Measurements from ENCODE around the gene CACNA1D.

Gene CACNA1D

DNA sequence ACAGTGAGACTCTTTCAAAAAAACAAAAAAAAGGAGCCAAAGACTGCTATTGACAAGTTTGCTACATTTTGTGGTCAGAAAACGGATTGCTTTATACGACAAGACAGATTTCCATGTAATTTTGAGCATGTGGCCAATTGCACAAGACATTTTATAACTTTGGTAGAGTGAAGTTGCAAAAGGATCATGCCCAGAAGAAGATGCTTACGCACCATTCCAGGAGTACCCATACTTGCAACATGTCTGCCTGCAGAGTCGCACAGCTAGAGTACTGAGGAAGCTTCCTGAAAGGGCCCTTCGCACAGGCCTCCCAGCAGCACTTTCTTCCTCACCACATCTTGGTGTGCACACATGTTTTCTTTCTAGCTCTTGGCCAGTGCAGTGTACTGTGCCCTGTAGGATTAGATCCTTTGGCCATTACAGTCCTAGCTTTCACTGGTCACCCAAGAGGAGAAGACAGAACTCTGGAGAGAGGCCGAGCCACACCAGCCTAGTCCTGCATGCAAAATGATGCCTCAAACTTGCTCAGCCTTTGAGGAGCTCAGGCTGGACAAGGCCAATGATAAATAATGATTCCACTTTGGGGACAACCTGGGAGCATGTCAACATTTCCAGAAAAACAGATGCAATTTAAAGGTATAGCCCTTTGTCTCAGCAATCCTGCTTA is 340.2 kb downstream of the CACNA1D start:
- H2BK5ac ChIP-seq (ENCODE audit: low read depth, low read length, poor library complexity, severe bottlenecking), result no peak overlapping the region
- H2BK120ac ChIP-seq (ENCODE audit: low read depth, low read length), result no peak overlapping the region
- DNase-seq, result no peak
- H3K27ac ChIP-seq (ENCODE audit: low read length, poor library complexity, severe bottlenecking), result no peak overlapping the region
- H3K36me3 ChIP-seq (ENCODE audit: control insufficient read depth in 1 of 2, insufficient read depth in 2 of 2, low read depth in 1 of 2, low read length in 2 of 2), result no peaks in the 10 kb centered on the region
- H3K4me1 ChIP-seq (ENCODE audit: control insufficient read depth, insufficient read depth, low read depth, low read length), result no peaks in the 10 kb centered on the region
- H3K9ac ChIP-seq (ENCODE audit: low read length), result no peak overlapping the region
- H3K4me2 ChIP-seq (ENCODE audit: low read length, poor library complexity, severe bottlenecking), result no peak overlapping the region
- H3K9me3 ChIP-seq (ENCODE audit: control insufficient read depth, low read length), result no peaks in the 10 kb centered on the region
- no peaks in the 10 kb centered on the region for H3K27me3 ChIP-seq (ENCODE audit: control insufficient read depth in 1 of 2, insufficient read depth in 1 of 2, low read length in 2 of 2)
- no peak overlapping the region for H3K23ac ChIP-seq (ENCODE audit: low read length in 2 of 2)
- no peak overlapping the region for H2BK12ac ChIP-seq (ENCODE audit: low read length in 2 of 2)
- no peak overlapping the region for H2BK15ac ChIP-seq (ENCODE audit: low read depth, poor library complexity, severe bottlenecking)
- H3K4ac ChIP-seq (ENCODE audit: low read depth in 1 of 2, low read length in 2 of 2), result no peak overlapping the region
- no peak overlapping the region for H4K91ac ChIP-seq (ENCODE audit: low read length)
- no peak overlapping the region for H3K4me3 ChIP-seq (ENCODE audit: insufficient read depth in 1 of 2, low read depth in 1 of 2, low read length in 2 of 2)
- H3K18ac ChIP-seq (ENCODE audit: low read depth in 1 of 2, low read length in 2 of 2), result no peak overlapping the region
- WGBS, result 94% methylated on average over 6 of the region's 6 CpGs
- no peaks in the 10 kb centered on the region for H3K79me1 ChIP-seq (replicated peaks; ENCODE audit: low read length, poor library complexity, severe bottlenecking)
- H2AFZ ChIP-seq (ENCODE audit: low read depth, low read length), result no peak overlapping the region
- no peak overlapping the region for H3K14ac ChIP-seq (ENCODE audit: low read length in 2 of 2)
- no peak overlapping the region for H2AK5ac ChIP-seq (ENCODE audit: low read length, severe bottlenecking)
- H4K8ac ChIP-seq (ENCODE audit: low read length), result no peak overlapping the region

DNA sequence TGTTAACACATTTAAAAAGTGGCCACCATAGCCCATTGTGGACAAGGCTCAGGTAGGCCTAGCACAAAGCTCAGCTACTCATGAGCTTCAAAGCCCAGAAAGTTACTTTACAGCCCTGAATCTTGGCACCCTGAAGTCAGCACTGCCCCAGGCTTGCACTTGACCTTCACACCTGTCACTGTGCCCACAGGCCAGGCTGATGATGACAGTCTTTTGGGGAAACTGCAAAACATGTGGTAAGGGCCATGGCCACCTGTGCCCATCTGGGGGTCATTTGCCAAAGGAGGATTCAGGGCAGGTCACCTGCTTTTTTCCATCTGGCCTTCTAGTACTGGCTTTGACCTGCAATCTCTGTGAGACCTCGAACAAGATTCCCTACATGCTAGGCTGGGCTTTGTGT is 340.8 kb downstream of the CACNA1D start:
- DNase-seq, result no peak
- H2BK120ac ChIP-seq (ENCODE audit: low read depth, low read length), result no peak overlapping the region
- 67% methylated on average over 1 of the region's 1 CpG for WGBS

DNA sequence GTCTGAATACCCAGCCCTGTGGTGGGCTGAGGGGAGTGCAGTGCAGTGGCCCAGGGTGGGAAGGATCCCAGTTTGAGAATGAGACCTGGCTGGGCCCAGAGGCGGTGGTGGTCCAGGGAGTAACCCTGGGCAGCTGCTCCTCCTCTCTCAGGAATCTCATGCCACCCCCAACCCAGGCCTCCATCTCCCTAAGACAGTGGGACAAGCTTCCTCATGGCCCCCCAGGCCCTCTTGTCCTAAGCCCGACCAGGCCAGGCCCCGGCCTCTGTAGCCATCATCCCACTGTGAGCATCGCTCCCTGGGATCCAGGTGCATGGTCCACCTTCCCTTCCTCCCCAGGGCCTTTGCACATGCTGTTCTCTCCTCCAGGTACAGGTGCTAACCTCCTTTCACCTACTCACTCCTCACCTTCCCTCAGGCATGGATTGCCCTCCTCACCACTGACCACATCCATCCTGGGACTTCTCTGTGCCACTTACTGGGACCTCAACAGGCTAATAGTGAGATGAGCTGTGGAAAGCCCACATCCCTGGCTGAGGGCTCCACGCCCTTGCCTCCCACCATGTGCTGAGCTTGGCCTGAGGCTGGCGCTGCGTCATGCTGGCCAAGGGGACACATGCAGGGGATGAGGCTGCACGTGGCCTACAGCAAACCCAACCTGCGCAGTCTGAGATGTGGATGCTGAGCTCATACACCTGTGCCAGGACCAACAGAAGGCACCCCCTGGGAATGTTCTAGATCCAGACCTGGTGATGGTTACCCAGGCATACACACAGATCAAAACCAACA is 341.9 kb downstream of the CACNA1D start:
- H2BK5ac ChIP-seq (ENCODE audit: low read depth, low read length, poor library complexity, severe bottlenecking), result no peak overlapping the region
- no peak overlapping the region for H3K4ac ChIP-seq (ENCODE audit: low read depth in 1 of 2, low read length in 2 of 2)
- H2BK120ac ChIP-seq (ENCODE audit: low read depth, low read length), result no peak overlapping the region
- H3K18ac ChIP-seq (ENCODE audit: low read depth in 1 of 2, low read length in 2 of 2), result no peak overlapping the region
- H3K23ac ChIP-seq (ENCODE audit: low read length in 2 of 2), result no peak overlapping the region
- no peak for DNase-seq
- no peak overlapping the region for H2BK15ac ChIP-seq (ENCODE audit: low read depth, poor library complexity, severe bottlenecking)
- no peaks in the 10 kb centered on the region for H3K9me3 ChIP-seq (ENCODE audit: control insufficient read depth, low read length)
- H2AK5ac ChIP-seq (ENCODE audit: low read length, severe bottlenecking), result no peak overlapping the region
- H3K27me3 ChIP-seq (ENCODE audit: control insufficient read depth in 1 of 2, insufficient read depth in 1 of 2, low read length in 2 of 2), result no peaks in the 10 kb centered on the region
- H4K91ac ChIP-seq (ENCODE audit: low read length), result no peak overlapping the region
- H3K4me3 ChIP-seq (ENCODE audit: insufficient read depth in 1 of 2, low read depth in 1 of 2, low read length in 2 of 2), result no peak overlapping the region
- no peaks in the 10 kb centered on the region for H3K79me1 ChIP-seq (replicated peaks; ENCODE audit: low read length, poor library complexity, severe bottlenecking)
- no peak overlapping the region for H4K8ac ChIP-seq (ENCODE audit: low read length)
- no peak overlapping the region for H2BK12ac ChIP-seq (ENCODE audit: low read length in 2 of 2)
- no peak overlapping the region for H3K14ac ChIP-seq (ENCODE audit: low read length in 2 of 2)
- 84% methylated on average over 9 of the region's 9 CpGs for WGBS
- H3K4me2 ChIP-seq (ENCODE audit: low read length, poor library complexity, severe bottlenecking), result no peak overlapping the region
- no peak overlapping the region for H2AFZ ChIP-seq (ENCODE audit: low read depth, low read length)
- no peak overlapping the region for H3K27ac ChIP-seq (ENCODE audit: low read length, poor library complexity, severe bottlenecking)
- no peak overlapping the region for H3K9ac ChIP-seq (ENCODE audit: low read length)
- H3K36me3 ChIP-seq (ENCODE audit: control insufficient read depth in 1 of 2, insufficient read depth in 2 of 2, low read depth in 1 of 2, low read length in 2 of 2), result no peaks in the 10 kb centered on the region
- no peaks in the 10 kb centered on the region for H3K4me1 ChIP-seq (ENCODE audit: control insufficient read depth, insufficient read depth, low read depth, low read length)

More for the DNA sequence above, 340.8 kb downstream of the CACNA1D start:
- Histone ChIP-seq H3K4me3 (ENCODE audit: insufficient read depth in 1 of 2, low read depth in 1 of 2, low read length in 2 of 2) (no peak overlapping the region), H3K36me3 (ENCODE audit: control insufficient read depth in 1 of 2, insufficient read depth in 2 of 2, low read depth in 1 of 2, low read length in 2 of 2) (no peaks in the 10 kb centered on the region), H4K91ac (ENCODE audit: low read length) (no peak overlapping the region), H2BK5ac (ENCODE audit: low read depth, low read length, poor library complexity, severe bottlenecking) (no peak overlapping the region), H3K18ac (ENCODE audit: low read depth in 1 of 2, low read length in 2 of 2) (no peak overlapping the region), H3K79me1 (replicated peaks; ENCODE audit: low read length, poor library complexity, severe bottlenecking) (no peaks in the 10 kb centered on the region), H2AFZ (ENCODE audit: low read depth, low read length) (no peak overlapping the region), H4K8ac (ENCODE audit: low read length) (no peak overlapping the region), H2AK5ac (ENCODE audit: low read length, severe bottlenecking) (no peak overlapping the region), H3K4me2 (ENCODE audit: low read length, poor library complexity, severe bottlenecking) (no peak overlapping the region), H3K14ac (ENCODE audit: low read length in 2 of 2) (no peak overlapping the region), H3K27me3 (ENCODE audit: control insufficient read depth in 1 of 2, insufficient read depth in 1 of 2, low read length in 2 of 2) (no peaks in the 10 kb centered on the region), H3K23ac (ENCODE audit: low read length in 2 of 2) (no peak overlapping the region), H2BK12ac (ENCODE audit: low read length in 2 of 2) (no peak overlapping the region), H2BK15ac (ENCODE audit: low read depth, poor library complexity, severe bottlenecking) (no peak overlapping the region), H3K4ac (ENCODE audit: low read depth in 1 of 2, low read length in 2 of 2) (no peak overlapping the region), H3K27ac (ENCODE audit: low read length, poor library complexity, severe bottlenecking) (no peak overlapping the region), H3K9ac (ENCODE audit: low read length) (no peak overlapping the region), H3K9me3 (ENCODE audit: control insufficient read depth, low read length) (no peaks in the 10 kb centered on the region), H3K4me1 (ENCODE audit: control insufficient read depth, insufficient read depth, low read depth, low read length) (no peaks in the 10 kb centered on the region)

DNA sequence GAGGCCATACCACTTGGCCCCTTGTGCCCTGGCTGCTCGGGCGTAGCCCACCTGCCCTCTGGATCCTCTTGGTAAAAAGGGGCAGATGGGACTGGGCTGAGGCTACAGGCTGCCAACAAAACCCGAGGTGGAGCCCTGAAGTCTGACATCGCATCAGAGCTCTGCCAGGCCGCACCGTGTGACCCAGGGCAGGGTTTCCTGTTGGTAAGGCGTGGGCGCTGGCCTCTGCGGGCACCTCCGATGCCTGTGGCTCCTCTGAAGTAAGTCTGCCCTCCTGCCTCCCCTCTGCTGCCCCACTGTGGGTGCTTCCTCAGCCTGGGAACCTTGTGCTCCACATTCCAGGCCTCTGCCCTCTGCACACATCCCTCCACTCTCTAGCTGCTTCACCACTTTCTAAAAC is 342.9 kb downstream of the CACNA1D start:
- Histone ChIP-seq H2BK12ac (ENCODE audit: low read length in 2 of 2) (no peak overlapping the region), H3K4me3 (ENCODE audit: insufficient read depth in 1 of 2, low read depth in 1 of 2, low read length in 2 of 2) (no peak overlapping the region), H3K36me3 (ENCODE audit: control insufficient read depth in 1 of 2, insufficient read depth in 2 of 2, low read depth in 1 of 2, low read length in 2 of 2) (no peaks in the 10 kb centered on the region), H2AK5ac (ENCODE audit: low read length, severe bottlenecking) (no peak overlapping the region), H3K18ac (ENCODE audit: low read depth in 1 of 2, low read length in 2 of 2) (no peak overlapping the region), H4K8ac (ENCODE audit: low read length) (no peak overlapping the region), H3K4me2 (ENCODE audit: low read length, poor library complexity, severe bottlenecking) (no peak overlapping the region), H4K91ac (ENCODE audit: low read length) (no peak overlapping the region), H2BK15ac (ENCODE audit: low read depth, poor library complexity, severe bottlenecking) (no peak overlapping the region), H2AFZ (ENCODE audit: low read depth, low read length) (no peak overlapping the region), H2BK120ac (ENCODE audit: low read depth, low read length) (no peak overlapping the region), H3K27ac (ENCODE audit: low read length, poor library complexity, severe bottlenecking) (no peak overlapping the region), H3K9ac (ENCODE audit: low read length) (no peak overlapping the region), H3K4ac (ENCODE audit: low read depth in 1 of 2, low read length in 2 of 2) (no peak overlapping the region), H3K27me3 (ENCODE audit: control insufficient read depth in 1 of 2, insufficient read depth in 1 of 2, low read length in 2 of 2) (no peaks in the 10 kb centered on the region), H3K4me1 (ENCODE audit: control insufficient read depth, insufficient read depth, low read depth, low read length) (no peaks in the 10 kb centered on the region), H3K79me1 (replicated peaks; ENCODE audit: low read length, poor library complexity, severe bottlenecking) (no peaks in the 10 kb centered on the region), H3K14ac (ENCODE audit: low read length in 2 of 2) (no peak overlapping the region), H3K23ac (ENCODE audit: low read length in 2 of 2) (no peak overlapping the region), H2BK5ac (ENCODE audit: low read depth, low read length, poor library complexity, severe bottlenecking) (no peak overlapping the region), H3K9me3 (ENCODE audit: control insufficient read depth, low read length) (no peaks in the 10 kb centered on the region)
- DNase-seq, result no peak
- WGBS, result 85% methylated on average over 10 of the region's 10 CpGs

Data from mesenchymal stem cell (in vitro differentiated cells and primary cell).